Stimulated activated naive CD4-positive, alpha-beta T cell (primary cell): ENCODE results near the gene C1orf21.

Source experiments
- DNase-seq, 6 experiments: peaks; one replicate each; lab custom pipeline; 2025; lab: John Stamatoyannopoulos, UW

C1orf21 gene

GRCh38 chr1:184387069-184387475 lies 243 bp downstream of the C1orf21 start:
- no peak for DNase-seq

GRCh38 chr1:184387476-184388318 lies 868 bp downstream of the C1orf21 start:
- DNase-seq = peak in 1 of 6 experiments; percentile 0

- DNase-seq = no peak
These were observed 1.6 kb downstream of the C1orf21 start for GRCh38 chr1:184388319-184388889.

- DNase-seq = no peak
These were observed 2.1 kb downstream of the C1orf21 start for GRCh38 chr1:184388971-184389370.

GRCh38 chr1:184389446-184389845 lies 2.6 kb downstream of the C1orf21 start:
- no peak for DNase-seq

GRCh38 chr1:184390889-184391288 lies 4.1 kb downstream of the C1orf21 start:
- no peak for DNase-seq

GRCh38 chr1:184392067-184392466 lies 5.2 kb downstream of the C1orf21 start:
- DNase-seq = no peak

GRCh38 chr1:184392779-184393522 lies 6.1 kb downstream of the C1orf21 start:
- DNase-seq = no peak

GRCh38 chr1:184393962-184394361 lies 7.1 kb downstream of the C1orf21 start:
- no peak for DNase-seq

- no peak for DNase-seq
These were observed 8.5 kb downstream of the C1orf21 start for GRCh38 chr1:184395370-184395769.

- no peak for DNase-seq
These were observed 9.2 kb downstream of the C1orf21 start for GRCh38 chr1:184395937-184396480.

- no peak for DNase-seq
These were observed 12.5 kb downstream of the C1orf21 start for GRCh38 chr1:184399192-184399847.

GRCh38 chr1:184403961-184404726 lies 17.3 kb downstream of the C1orf21 start:
- no peak for DNase-seq

- DNase-seq = no peak
These were observed 17.8 kb downstream of the C1orf21 start for GRCh38 chr1:184404727-184405027.

- no peak for DNase-seq
These were observed 18.4 kb downstream of the C1orf21 start for GRCh38 chr1:184405094-184405800.

GRCh38 chr1:184405801-184406142 lies 18.9 kb downstream of the C1orf21 start:
- DNase-seq = no peak

- no peak for DNase-seq
These were observed 19.6 kb downstream of the C1orf21 start for GRCh38 chr1:184406479-184406878.

GRCh38 chr1:184407816-184408510 lies 21.1 kb downstream of the C1orf21 start:
- no peak for DNase-seq

GRCh38 chr1:184408580-184408979 lies 21.8 kb downstream of the C1orf21 start:
- no peak for DNase-seq

- DNase-seq = no peak
These were observed 22.2 kb downstream of the C1orf21 start for GRCh38 chr1:184409011-184409410.
